Esophagus muscularis mucosa (tissue), 4 donors: ENCODE data around the gene FTH1.

Experiments
- CTCF ChIP-seq, 3 experiments: fragments of 200-600 bp in 2 of 3; fragments of 450-650 bp in 1 of 3; sonication (generic) in 2 of 3; IDR thresholded peaks; one replicate each; pipeline ENCODE4 v1.5.1; 2017 to 2019; ENCODE audit warnings: antibody characterized with exemption in 3 of 3, mild to moderate bottlenecking in 2 of 3, moderate library complexity in 1 of 3
- EP300 ChIP-seq: sonication (generic); formaldehyde crosslinking; IDR thresholded peaks from one replicate; pipeline ENCODE4 v1.6.1; 2017; ENCODE audit warnings: antibody characterized with exemption
- POLR2A ChIP-seq: fragments of 450-650 bp; IDR thresholded peaks from one replicate; pipeline ENCODE4 v1.6.1; 2017; ENCODE audit warnings: antibody characterized with exemption, moderate library complexity, mild to moderate bottlenecking, low read depth
- POLR2AphosphoS5 ChIP-seq, 2 donors: sonication (generic); formaldehyde crosslinking; IDR thresholded peaks; one replicate each; pipeline ENCODE4 v1.6.1; 2017; ENCODE audit warnings: antibody characterized with exemption in 2 of 2

- TF ChIP-seq CTCF (IDR thresholded peaks at IDR 0.05) (no peak), POLR2A (no peak), POLR2AphosphoS5 (IDR thresholded peaks at IDR 0.05) (no peak), EP300 (no peak)
These were observed 9.0 kb upstream of the FTH1 start for GRCh38 chr11:61976420-61976800.
